Measurements from ENCODE around the gene DENND5A.

DENND5A gene

GRCh38 chr11:9143721-9144120 is 121.4 kb downstream of the DENND5A start:
- peak in 2 of 10 donors; percentile 18 to 38 for DNase-seq
- intact Hi-C loops (cut with DNase I), result no loop called here

GRCh38 chr11:9142732-9143131 is 122.4 kb downstream of the DENND5A start:
- intact Hi-C loops (cut with DNase I), result no loop called here
- DNase-seq, result peak; percentile 49 to 95 (median 72)

- intact Hi-C loops (cut with DNase I), result no loop called here
- DNase-seq, result no peak
These were observed 124.0 kb downstream of the DENND5A start for GRCh38 chr11:9141186-9141585.

- intact Hi-C loops (cut with DNase I), result loop anchor here (5.0 to 10.0 kb wide), 2 partner anchors 227 to 455 kb away; partner anchors contain the start of genes AKIP1, RPL27A and TRIM66
- DNase-seq, result no peak
These were observed 125.4 kb downstream of the DENND5A start for GRCh38 chr11:9139628-9140357.

GRCh38 chr11:9138612-9139579 is 126.3 kb downstream of the DENND5A start:
- peak in 1 of 10 donors; percentile 52 for DNase-seq
- intact Hi-C loops (cut with DNase I), result loop anchor here (5.0 to 10.0 kb wide), 2 partner anchors 227 to 454 kb away; partner anchors contain the start of genes AKIP1, RPL27A and TRIM66

- no peak for DNase-seq
- intact Hi-C loops (cut with DNase I), result loop anchor here (5.0 to 10.0 kb wide), 2 partner anchors 226 to 453 kb away; partner anchors contain the start of genes AKIP1, RPL27A and TRIM66
These were observed 127.1 kb downstream of the DENND5A start for GRCh38 chr11:9138133-9138453.

GRCh38 chr11:9137293-9138132 is 127.6 kb downstream of the DENND5A start:
- DNase-seq, result peak; percentile 61 to 97 (median 82)
- intact Hi-C loops (cut with DNase I), result loop anchor here (2.0 to 10.0 kb wide), 3 partner anchors 123 to 453 kb away; partner anchors contain the start of genes AKIP1, RPL27A and TRIM66

GRCh38 chr11:9136741-9137140 is 128.4 kb downstream of the DENND5A start:
- intact Hi-C loops (cut with DNase I), result loop anchor here (2.0 to 10.0 kb wide), 3 partner anchors 122 to 452 kb away; partner anchors contain the start of genes AKIP1, RPL27A and TRIM66
- DNase-seq, result no peak

GRCh38 chr11:9133956-9134355 is 131.2 kb downstream of the DENND5A start:
- intact Hi-C loops (cut with DNase I), result loop anchor here (10.0 kb wide), 1 partner anchor 449 kb away; the partner anchor contains the start of genes RPL27A and TRIM66
- no peak for DNase-seq

GRCh38 chr11:9132203-9132878 is 132.8 kb downstream of the DENND5A start:
- intact Hi-C loops (cut with DNase I), result loop anchor here (10.0 kb wide), 1 partner anchor 448 kb away; the partner anchor contains the start of genes RPL27A and TRIM66

GRCh38 chr11:9130297-9130696 is 134.9 kb downstream of the DENND5A start:
- DNase-seq, result no peak
- intact Hi-C loops (cut with DNase I), result loop anchor here (10.0 kb wide), 1 partner anchor 445 kb away; the partner anchor contains the start of genes RPL27A and TRIM66

More at GRCh38 chr11:9132203-9132878, 132.8 kb downstream of the DENND5A start:
- peak in 4 of 10 donors; percentile 23 to 84 (median 54) for DNase-seq

GRCh38 chr11:9126636-9127035 is 138.5 kb downstream of the DENND5A start:
- intact Hi-C loops (cut with DNase I), result no loop called here

GRCh38 chr11:9125185-9125886 is 139.8 kb downstream of the DENND5A start:
- no peak for DNase-seq
- intact Hi-C loops (cut with DNase I), result no loop called here

More at GRCh38 chr11:9126636-9127035, 138.5 kb downstream of the DENND5A start:
- DNase-seq, result no peak

- DNase-seq, result no peak
- intact Hi-C loops (cut with DNase I), result no loop called here
These were observed 141.4 kb downstream of the DENND5A start for GRCh38 chr11:9123595-9124304.

- DNase-seq, result no peak
- intact Hi-C loops (cut with DNase I), result no loop called here
These were observed 143.7 kb downstream of the DENND5A start for GRCh38 chr11:9121469-9121796.

- intact Hi-C loops (cut with DNase I), result no loop called here
- DNase-seq, result no peak
These were observed 144.3 kb downstream of the DENND5A start for GRCh38 chr11:9120664-9121468.

- intact Hi-C loops (cut with DNase I), result no loop called here
- DNase-seq, result no peak
These were observed 146.9 kb downstream of the DENND5A start for GRCh38 chr11:9118277-9118676.

Measured in posterior cingulate gyrus (tissue), 11 donors.